Measurements from ENCODE around the gene WRAP73.

WRAP73 gene

GRCh38 chr1:3645666-3646355 lies 4.1 kb downstream of the WRAP73 start:
- no peak for TF ChIP-seq CTCF (conservative IDR thresholded peaks at IDR 0.05; ENCODE audit: low read depth, low read length)
- no peak overlapping the region for H3K4me3 ChIP-seq (ENCODE audit: low read depth, low read length)
- no peak for DNase-seq (ENCODE audit: low read depth)

GRCh38 chr1:3645247-3645646 lies 4.7 kb downstream of the WRAP73 start:
- no peak for DNase-seq (ENCODE audit: low read depth)
- H3K4me3 ChIP-seq (ENCODE audit: low read depth, low read length): no peak overlapping the region

GRCh38 chr1:3644273-3644672 lies 5.6 kb downstream of the WRAP73 start:
- TF ChIP-seq CTCF (conservative IDR thresholded peaks at IDR 0.05; ENCODE audit: low read depth, low read length): no peak
- no peak for DNase-seq (ENCODE audit: low read depth)
- H3K4me3 ChIP-seq (ENCODE audit: low read depth, low read length): no peak overlapping the region

More at GRCh38 chr1:3645247-3645646, 4.7 kb downstream of the WRAP73 start:
- no peak for TF ChIP-seq CTCF (conservative IDR thresholded peaks at IDR 0.05; ENCODE audit: low read depth, low read length)

- H3K4me3 ChIP-seq (ENCODE audit: low read depth, low read length): no peak overlapping the region
- DNase-seq (ENCODE audit: low read depth): no peak
- no peak for TF ChIP-seq CTCF (conservative IDR thresholded peaks at IDR 0.05; ENCODE audit: low read depth, low read length)
Observed at GRCh38 chr1:3642919-3643675, 6.8 kb downstream of the WRAP73 start.

GRCh38 chr1:3641816-3642215 lies 8.1 kb downstream of the WRAP73 start:
- no peak overlapping the region for H3K4me3 ChIP-seq (ENCODE audit: low read depth, low read length)
- no peak for TF ChIP-seq CTCF (conservative IDR thresholded peaks at IDR 0.05; ENCODE audit: low read depth, low read length)
- no peak for DNase-seq (ENCODE audit: low read depth)

- TF ChIP-seq CTCF (conservative IDR thresholded peaks at IDR 0.05; ENCODE audit: low read depth, low read length): no peak
- no peak for DNase-seq (ENCODE audit: low read depth)
- H3K4me3 ChIP-seq (ENCODE audit: low read depth, low read length): no peak overlapping the region
Observed at GRCh38 chr1:3641046-3641760, 8.7 kb downstream of the WRAP73 start.

Data from choroid plexus epithelial cell (primary cell).